HT1080 (cell line): ENCODE results near the gene EEIG1. TPM values are rescaled to one million over a fixed set of nuclear protein-coding genes. Genes with fewer than 3 reads are reported as not detected.

Experiments
- DNase-seq: peaks from one replicate; pipeline ENCODE4 v3.0.0-alpha.2; 2015; ENCODE audit warnings: low read depth
- total RNA-seq: library from RNA; depleted of rRNA; stranded (reverse); fragments of >200 nt; shearing (Covaris generic); gene quantifications from 2 replicates; pipeline ENCODE4 v1.2.3, GENCODE V29; 2014; rRNA removed

The EEIG1 gene
- total RNA-seq, 1 experiment from 2014 or later: 6.8 TPM

GRCh38 chr9:127942216-127943010, 38.4 kb downstream of the EEIG1 start:
- DNase-seq: peak; percentile 35

GRCh38 chr9:127941961-127942215, 38.9 kb downstream of the EEIG1 start:
- DNase-seq: no peak

GRCh38 chr9:127941062-127941960, 39.5 kb downstream of the EEIG1 start:
- DNase-seq: no peak

GRCh38 chr9:127940593-127940992, 40.2 kb downstream of the EEIG1 start:
- DNase-seq: no peak

GRCh38 chr9:127938298-127938690, 42.5 kb downstream of the EEIG1 start:
- no peak for DNase-seq

GRCh38 chr9:127937388-127938297, 43.1 kb downstream of the EEIG1 start, which contains the start of gene DPM2:
Gene DPM2 (minus strand): TSS chr9:127937854. CDS start chr9:127937820, 34 bp downstream.
- DNase-seq: peak; percentile 83

- DNase-seq: no peak
Measured at GRCh38 chr9:127937056-127937387, 43.8 kb downstream of the EEIG1 start.

GRCh38 chr9:127936347-127936852, 44.4 kb downstream of the EEIG1 start:
- no peak for DNase-seq

- DNase-seq: no peak
Measured at GRCh38 chr9:127935765-127936221, 45.0 kb downstream of the EEIG1 start.

- DNase-seq: no peak
Measured at GRCh38 chr9:127934986-127935385, 45.8 kb downstream of the EEIG1 start.

GRCh38 chr9:127934248-127934647, 46.5 kb downstream of the EEIG1 start:
- no peak for DNase-seq

GRCh38 chr9:127931092-127931881, 49.5 kb downstream of the EEIG1 start:
- DNase-seq: peak; percentile 72

Other genes starting within 250 kb of the EEIG1 start
- gene TOR2A, start 245.7 kb downstream of the EEIG1 start, total RNA-seq: 20.7 and 27.7 TPM in 2 replicates
- not detected in 2 replicates for gene SH2D3C, start 202.3 kb downstream of the EEIG1 start, total RNA-seq
- gene CDK9, start 195.0 kb downstream of the EEIG1 start, total RNA-seq: 49.4 and 73.6 TPM in 2 replicates
- 84.1 and 87.0 TPM in 2 replicates for gene FPGS, start 178.1 kb downstream of the EEIG1 start, total RNA-seq
- 23.0 and 34.1 TPM in 2 replicates for gene ENG, start 126.3 kb downstream of the EEIG1 start, total RNA-seq
- gene AK1, start 103.3 kb downstream of the EEIG1 start, total RNA-seq: 47.0 and 59.7 TPM in 2 replicates
- gene ST6GALNAC6, start 81.4 kb downstream of the EEIG1 start, total RNA-seq: 37.4 and 38.9 TPM in 2 replicates
- gene ST6GALNAC4, start 63.9 kb downstream of the EEIG1 start, total RNA-seq: 35.3 and 43.4 TPM in 2 replicates
- 0.73 and 0.98 TPM in 2 replicates for gene PIP5KL1, start 50.2 kb downstream of the EEIG1 start, total RNA-seq
- 92.5 and 128 TPM in 2 replicates for gene DPM2, start 43.1 kb downstream of the EEIG1 start, total RNA-seq
- gene NAIF1, start 86.3 kb upstream of the EEIG1 start, total RNA-seq: 19.6 and 21.2 TPM in 2 replicates
- gene SLC25A25, start 87.2 kb upstream of the EEIG1 start, total RNA-seq: 14.4 and 15.1 TPM in 2 replicates
- gene PTGES2, start 146.7 kb upstream of the EEIG1 start, total RNA-seq: 182 and 203 TPM in 2 replicates
- gene LCN2, start 168.5 kb upstream of the EEIG1 start, total RNA-seq: not detected in 2 replicates
- 79.8 and 119 TPM in 2 replicates for gene BBLN, start 179.3 kb upstream of the EEIG1 start, total RNA-seq
- 54.7 and 82.9 TPM in 2 replicates for gene CIZ1, start 210.6 kb upstream of the EEIG1 start, total RNA-seq
- gene DNM1, start 222.4 kb upstream of the EEIG1 start, total RNA-seq: 12.9 and 18.9 TPM in 2 replicates